KBM-7 (cell line): ENCODE data around the gene HNRNPK.
"Not testable (repeated sequence)": the region's sequence is repeated elsewhere in the genome, so short reads cannot be mapped to it uniquely, and the experiment has no call there.

Experiments
- DNase-seq: peaks from one replicate; pipeline ENCODE4 v3.0.0-alpha.2; 2015
- in situ Hi-C: fragments of 300-500 bp; cut with MboI; formaldehyde crosslinking; loops from 2 replicates; pipeline ENCODE4 v1.14.3; 2020; ENCODE audit warnings: low sequenced_read_pairs, low pct_unique_long_range_greater_than_20kb, mixed read lengths

The HNRNPK gene

DNA sequence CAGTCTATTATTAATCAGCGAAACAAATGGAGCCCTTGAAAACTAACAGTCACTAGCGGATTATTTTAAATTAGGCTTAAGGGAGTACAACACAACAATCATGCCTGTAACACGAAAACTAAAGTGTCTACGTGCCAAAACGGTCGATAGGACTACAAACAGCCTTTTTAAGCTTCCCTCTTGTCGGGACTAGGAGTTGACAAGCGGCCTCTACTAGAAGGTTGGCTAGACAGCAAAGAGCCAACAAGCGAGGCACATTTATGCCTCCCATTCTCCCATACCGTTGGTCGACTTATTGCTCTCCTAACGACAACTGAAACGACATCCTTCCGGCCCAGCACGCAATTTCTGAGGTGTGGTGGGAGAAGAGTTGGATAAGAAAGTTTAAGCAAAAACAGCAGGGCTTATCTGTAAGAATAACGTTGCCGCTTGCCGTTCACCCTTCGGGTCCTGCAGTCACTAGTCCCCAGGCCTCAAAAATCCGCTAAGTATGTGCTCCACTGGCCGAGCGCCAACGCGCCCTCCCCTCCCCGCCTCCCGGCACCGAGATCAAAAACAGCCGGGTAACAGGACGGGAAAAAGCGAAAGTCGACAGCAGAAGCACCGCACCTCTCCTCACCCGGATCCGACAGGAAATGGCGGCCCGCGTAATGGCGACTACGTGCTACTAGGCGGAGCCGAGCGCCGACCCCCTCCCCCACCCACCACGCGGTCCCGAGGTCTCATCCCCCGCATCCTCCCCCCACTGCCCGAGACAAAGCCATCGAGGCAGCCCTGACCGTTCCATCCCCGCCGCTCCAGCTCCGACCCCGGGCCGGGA, 813 bp downstream of the HNRNPK start:
- in situ Hi-C loops, result no loop called here
- peak; percentile 72 for DNase-seq

DNA sequence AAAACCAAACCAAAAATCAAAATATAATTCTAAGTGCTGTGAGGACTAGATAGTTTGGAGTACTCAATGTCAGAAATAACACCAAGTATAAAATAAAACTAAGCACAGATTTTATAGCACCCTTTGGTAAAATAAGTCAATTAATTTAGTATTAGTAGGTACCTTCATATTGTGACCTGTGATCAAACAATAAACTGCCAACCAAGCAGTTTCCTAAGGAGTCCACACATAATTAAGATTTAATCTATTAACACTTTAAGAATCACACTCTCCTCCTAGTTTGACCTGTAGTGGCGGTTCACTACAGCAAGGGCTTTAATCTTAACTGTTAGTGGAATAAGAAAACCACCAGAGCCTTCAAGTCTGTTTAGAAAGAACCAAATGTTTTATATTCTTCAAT, 2.8 kb downstream of the HNRNPK start:
- in situ Hi-C loops, result no loop called here
- no peak for DNase-seq

DNA sequence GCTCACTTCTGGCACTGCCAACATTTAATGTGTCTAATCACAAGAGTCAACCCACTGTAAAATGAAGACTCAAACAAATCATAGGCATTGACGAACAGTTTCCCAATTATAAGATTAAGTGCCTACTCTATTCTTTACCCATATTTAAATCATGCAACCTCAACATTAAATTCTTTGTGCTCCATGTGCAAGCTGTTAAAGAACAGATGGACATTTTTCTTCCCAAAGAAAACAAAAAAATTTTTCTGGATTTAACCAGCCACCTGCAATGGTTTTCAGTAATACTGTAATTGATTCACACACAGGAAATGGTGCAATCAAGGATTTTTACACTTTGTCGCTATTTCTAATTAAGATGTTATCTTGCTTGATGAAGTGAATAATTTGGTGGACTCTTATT, 3.6 kb downstream of the HNRNPK start:
- no peak for DNase-seq
- in situ Hi-C loops, result no loop called here

DNA sequence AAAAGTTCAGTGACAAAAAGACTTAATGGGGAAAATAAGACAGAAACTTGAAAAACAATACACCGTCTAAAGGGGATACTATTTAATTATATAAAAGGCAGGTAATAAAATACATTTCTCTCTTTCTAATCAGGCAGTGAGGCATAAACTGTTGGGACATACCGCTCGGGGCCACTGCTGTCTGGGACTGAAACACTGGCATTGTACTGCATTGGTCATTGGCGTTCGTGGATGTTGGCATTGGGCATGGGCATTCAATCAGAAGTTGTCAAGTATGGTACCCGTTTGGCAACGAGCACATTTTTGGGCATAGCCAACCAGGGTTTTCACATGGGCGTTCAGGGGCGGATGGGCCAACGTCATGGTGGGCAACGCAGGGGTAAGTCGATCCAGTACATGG, 4.7 kb downstream of the HNRNPK start:
- no peak for DNase-seq
- in situ Hi-C loops, result no loop called here

DNA sequence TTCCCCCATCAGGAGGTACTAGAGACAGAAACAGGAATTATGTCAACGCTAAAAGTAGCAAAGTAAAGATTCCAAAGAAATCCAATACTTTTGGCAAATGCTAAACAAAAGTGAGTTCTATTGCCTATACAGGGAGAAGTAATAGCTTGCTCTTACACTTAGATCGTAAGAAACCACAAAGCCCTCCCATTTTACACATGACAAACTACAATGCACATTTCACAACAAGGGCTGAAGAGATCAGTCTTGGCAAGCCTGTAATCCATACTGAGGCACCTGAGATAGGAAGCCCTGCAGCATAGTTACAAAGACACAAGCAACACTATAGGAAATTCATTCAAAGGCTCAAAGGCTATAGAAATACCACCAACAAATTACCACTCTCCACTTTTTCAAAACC, 7.7 kb downstream of the HNRNPK start:
- DNase-seq, result peak; percentile 39
- in situ Hi-C loops, result no loop called here

DNA sequence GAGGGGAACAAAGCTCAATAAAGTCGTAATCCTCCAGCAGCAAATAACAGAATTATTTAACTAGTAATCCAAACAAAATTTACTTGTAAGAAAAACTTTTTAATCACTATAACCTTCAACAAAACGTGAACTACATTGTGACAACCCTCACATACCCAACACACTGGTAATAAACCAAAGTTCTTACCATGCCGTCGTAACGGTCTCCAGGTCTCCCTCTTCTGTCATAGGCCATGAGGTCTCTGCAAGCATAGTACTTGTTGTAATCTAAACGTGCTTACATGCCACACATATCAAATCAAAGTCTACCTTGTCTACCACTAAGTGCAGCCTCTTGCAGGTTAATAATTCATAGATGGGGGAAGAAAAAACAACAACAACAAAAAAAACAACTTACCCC, 8.5 kb downstream of the HNRNPK start:
- DNase-seq, result no peak
- in situ Hi-C loops, result no loop called here

DNA sequence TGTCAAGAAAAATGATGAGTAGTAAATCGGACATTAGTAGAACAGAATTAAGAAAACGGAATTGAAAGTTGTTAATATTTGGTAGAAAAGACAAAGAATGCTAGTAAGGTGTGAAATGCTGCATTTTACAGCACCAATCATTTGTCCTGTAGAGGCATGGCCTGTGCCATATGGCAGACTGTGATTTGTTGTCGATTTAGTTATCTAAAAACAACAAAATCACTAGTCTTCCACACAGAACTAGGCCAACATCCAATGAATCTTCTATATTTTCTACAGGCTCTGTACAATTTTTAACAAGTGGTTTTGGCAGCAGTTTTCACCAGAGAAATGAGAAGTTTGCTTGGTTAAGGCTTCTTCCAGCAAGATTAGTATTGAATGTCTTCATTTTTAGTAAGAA, 10.4 kb downstream of the HNRNPK start:
- in situ Hi-C loops, result no loop called here

DNA sequence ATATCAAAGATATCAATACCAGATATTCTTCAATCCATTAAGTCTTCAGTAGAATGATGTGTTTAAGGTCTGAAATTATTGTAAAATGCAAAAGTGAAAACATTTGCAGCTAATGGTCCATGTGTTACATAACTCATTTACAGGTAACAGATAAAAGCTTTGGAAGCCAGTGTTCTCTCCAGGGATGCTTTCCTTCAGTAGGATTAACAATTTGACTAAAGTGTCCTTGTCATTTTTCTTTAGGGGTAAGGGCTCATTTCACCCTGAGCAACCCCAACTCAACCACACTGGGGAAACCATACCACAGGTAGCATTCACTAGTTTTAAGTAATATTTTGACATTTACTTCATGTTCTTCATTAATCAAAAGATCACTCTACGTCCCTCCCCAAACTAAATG, 12.9 kb downstream of the HNRNPK start:
- in situ Hi-C loops, result no loop called here
- DNase-seq, result no peak

More for the DNA sequence above, 10.4 kb downstream of the HNRNPK start:
- DNase-seq, result no peak

DNA sequence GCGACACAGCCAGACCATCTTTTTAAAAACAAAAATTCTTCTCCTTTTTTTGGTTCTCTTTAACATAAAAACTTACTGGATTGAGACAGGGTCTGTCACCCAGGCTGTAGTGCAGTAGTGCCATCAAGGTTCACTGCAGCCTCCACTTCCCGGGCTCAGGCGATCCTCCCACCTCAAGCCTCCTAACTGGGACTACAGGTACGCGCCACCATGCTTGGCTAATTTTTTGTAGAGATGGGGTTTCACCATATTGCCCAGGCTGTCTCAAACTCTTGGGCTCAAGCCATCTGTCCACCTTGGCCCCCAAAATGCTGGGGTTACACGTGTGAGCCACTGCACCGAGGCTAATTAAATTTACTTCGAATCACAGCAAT, 13.8 kb downstream of the HNRNPK start:
- in situ Hi-C loops, result no loop called here
- DNase-seq, result no peak

DNA sequence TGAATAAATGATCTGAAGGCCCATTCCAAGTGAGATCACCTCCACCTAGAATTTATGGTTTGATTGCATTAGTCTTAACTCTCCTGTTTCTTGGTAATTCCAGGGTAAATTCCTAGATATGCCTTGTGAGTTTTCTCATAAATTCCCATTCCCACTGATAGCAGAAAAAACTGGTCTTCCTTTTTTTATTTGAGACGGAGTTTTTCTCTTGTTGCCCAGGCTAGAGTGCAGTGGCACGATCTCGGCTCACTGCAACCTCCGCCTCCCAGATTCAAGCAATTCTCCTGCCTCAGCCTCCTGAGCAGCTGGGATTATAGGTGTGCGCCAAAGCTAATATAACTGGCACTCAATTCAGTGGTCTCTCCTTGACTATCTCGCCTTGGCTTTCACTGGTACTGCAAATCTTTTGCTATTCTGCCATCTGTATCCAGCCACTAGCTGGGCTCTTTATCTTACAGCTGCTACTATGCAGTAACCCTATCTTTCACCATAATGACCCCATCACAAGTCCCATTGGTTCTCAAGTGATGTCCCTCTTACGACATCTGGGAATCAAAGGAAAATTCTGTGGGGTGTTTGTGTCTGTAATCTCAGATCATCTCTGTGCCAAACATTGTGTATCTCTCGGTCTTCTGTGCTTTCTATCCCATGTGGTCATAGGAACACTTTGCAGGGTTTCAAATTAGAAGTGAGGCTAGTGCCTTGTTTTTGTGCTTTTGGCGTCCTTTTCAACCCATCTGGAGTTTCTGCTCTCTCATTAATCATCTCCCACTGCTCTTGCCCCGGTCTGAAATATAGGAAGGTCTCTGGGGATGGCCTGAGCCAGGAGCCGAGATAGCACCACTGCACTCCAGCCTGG, 14.4 kb downstream of the HNRNPK start:
- peak; percentile 49 for DNase-seq
- in situ Hi-C loops, result no loop called here

DNA sequence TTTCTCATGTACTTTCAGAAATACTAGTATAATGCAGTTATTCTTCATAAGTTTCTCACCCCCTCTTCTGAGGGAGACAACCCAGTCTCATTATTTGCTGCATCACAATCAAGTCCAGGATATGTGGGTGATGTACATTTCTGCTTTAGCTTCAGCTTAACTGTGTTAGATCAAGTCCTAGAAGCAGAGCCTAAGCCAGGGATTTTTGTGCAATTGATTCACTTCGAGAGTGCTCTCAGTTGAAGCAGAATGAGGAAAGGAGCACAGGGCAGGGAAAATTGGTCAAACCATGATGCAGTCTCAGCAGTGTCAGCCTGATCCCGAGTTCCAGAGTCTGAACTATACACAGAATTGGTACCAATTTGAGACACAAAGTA, 15.1 kb downstream of the HNRNPK start:
- DNase-seq, result peak; percentile 39
- in situ Hi-C loops, result no loop called here

DNA sequence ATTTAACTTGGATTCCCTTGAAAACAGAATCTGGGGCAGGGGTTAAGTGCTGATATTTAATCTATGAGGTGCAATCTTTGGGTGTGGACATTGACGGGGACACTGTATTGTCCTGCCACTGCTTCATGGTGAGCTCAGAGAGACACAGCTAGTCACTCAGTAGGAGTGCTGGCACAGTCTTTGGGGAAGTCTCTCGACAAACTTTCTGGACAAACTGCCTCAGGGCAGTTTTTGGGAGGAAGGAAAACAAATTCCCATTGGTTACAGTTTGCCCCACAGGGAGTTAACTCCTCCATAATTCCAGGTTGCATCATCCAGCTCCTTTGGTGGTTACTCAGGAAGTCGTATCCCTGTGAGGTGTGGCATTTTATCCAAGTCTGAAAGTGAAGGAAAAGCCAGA, 17.9 kb downstream of the HNRNPK start:
- in situ Hi-C loops, result no loop called here
- no peak for DNase-seq

DNA sequence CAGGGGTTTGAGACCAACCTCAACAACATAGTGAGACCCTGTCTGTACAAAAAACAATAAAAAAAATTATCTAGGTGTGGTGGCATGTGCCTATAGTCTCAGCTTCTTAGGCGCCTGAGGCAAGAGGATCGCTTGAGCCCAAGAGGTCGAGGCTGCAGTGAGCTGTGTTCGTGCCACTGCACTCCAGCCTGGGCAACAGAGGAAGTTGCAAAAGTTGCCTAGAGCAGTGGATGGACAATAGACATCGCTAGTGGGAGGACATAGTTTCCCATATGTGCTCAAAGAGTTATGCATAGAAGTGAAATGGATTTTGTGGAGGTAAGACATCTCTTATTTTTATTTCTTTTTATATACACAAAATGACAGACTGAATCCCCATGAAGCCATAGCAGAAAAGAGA, 19.0 kb downstream of the HNRNPK start:
- in situ Hi-C loops, result no loop called here
- DNase-seq, result no peak

DNA sequence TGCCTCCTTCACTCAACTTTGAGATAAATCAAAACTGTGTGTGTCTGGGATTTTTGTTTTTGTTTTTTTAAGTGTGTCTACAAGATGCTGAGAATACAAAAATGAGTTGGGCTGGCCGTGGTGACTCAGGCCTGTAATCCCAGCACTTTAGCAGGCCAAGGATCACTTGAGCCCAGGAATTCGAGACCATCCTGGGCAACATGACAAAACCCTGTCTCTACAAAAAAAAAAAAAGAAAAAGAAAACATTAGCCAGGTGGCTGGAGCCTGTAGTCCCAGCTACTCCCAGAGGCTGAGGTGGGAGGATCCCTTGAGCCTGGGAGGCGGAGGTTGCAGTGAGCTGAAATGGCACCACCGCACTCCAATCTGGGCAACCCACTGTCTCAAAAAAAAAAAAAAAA, 21.0 kb downstream of the HNRNPK start:
- in situ Hi-C loops, result no loop called here
- DNase-seq, result no peak

DNA sequence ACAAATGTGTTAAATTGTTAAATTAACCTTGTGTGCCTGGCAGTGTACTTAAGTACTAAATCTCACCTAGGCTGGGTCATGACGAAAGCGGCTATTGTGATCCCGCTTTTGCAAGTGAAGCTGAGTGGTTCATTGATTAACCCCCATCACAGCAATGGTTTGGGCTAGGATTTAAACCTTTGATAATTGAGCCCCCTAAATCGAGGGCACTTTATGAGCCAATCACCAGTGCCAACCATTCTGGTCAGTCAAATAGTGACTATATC, 22.8 kb downstream of the HNRNPK start:
- in situ Hi-C loops, result no loop called here

DNA sequence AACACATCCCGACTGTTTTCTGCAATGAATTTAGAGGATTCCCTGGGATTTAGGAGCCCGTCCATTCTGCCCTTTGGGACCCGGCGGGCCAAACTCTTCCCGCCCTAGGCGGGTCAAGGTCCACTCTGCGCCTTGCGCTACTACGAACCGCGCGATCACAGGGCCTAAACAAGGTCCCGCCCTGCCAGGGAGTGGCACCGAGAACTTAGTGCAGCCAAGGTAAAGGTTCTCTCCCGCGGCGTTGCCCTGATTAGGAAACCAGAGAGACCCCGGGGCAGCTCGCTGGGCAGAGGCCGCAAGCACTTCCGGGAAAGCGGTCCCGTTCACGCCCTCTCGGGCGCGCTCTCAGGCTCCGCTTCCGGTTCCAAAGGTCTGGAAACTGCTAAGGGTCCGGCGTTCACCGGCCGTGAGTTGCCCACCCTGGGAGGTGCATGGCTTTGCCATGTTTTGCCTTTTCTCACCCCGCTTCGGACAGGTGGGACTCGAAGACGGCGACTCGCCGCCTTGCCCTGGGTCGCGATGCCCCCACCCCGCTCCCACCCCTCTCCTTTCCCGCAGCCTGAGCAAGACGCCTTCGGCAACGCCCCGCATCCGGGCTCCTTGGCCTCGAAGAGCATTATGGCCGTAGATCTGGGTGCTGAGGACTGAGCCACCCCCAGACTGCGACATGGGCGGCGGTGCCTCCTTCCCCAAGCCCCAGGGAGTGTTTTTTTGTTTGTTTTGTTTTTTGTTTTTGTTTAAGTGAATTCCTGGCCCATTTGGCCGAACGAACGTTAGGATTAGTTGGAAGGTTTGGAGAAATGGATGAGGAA, 23.4 kb downstream of the HNRNPK start:
- in situ Hi-C loops, result no loop called here
- DNase-seq, result no peak

More for the DNA sequence above, 22.8 kb downstream of the HNRNPK start:
- DNase-seq, result no peak

DNA sequence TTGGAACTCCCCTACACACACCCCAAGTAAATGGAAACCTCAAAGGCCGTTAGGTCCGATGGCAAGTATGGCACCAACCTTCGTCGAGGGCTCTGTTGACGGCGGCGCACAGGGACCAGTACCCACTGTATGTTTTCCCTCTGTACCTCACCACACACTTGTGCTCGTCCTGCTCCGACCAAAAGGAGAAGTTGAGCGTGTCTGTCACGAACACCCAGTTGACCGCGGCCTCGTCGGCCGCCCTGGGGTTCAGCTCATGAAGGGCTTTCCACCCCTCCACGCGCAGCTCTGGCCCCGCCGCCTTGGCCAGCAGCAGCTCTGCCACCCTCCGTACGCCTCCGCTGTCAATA, 24.0 kb downstream of the HNRNPK start:
- in situ Hi-C loops, result no loop called here
- peak; percentile 64 for DNase-seq

DNA sequence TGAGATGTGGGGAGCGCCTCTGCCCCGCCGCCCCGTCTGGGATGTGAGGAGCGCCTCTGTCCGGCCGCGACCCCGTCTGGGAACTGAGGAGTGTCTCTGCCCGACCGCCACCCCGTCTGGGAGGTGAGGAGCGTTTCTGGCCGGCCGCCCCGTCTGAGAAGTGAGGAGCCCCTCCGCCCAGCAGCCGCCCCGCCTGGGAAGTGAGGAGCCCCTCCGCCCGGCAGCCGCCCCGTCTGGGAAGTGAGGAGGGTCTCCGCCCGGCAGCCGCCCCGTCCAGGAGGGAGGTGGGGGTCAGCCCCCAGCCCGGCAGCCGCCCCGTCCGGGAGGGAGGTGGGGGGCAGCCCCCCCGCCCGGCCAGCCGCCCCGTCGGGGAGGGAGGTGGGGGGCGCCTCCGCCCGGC, 31.9 kb downstream of the HNRNPK start:
- DNase-seq, result not testable (repeated sequence)
- in situ Hi-C loops, result loop anchor here (25.0 kb wide), 1 partner anchor 314 kb away; no protein-coding TSS in a partner anchor

DNA sequence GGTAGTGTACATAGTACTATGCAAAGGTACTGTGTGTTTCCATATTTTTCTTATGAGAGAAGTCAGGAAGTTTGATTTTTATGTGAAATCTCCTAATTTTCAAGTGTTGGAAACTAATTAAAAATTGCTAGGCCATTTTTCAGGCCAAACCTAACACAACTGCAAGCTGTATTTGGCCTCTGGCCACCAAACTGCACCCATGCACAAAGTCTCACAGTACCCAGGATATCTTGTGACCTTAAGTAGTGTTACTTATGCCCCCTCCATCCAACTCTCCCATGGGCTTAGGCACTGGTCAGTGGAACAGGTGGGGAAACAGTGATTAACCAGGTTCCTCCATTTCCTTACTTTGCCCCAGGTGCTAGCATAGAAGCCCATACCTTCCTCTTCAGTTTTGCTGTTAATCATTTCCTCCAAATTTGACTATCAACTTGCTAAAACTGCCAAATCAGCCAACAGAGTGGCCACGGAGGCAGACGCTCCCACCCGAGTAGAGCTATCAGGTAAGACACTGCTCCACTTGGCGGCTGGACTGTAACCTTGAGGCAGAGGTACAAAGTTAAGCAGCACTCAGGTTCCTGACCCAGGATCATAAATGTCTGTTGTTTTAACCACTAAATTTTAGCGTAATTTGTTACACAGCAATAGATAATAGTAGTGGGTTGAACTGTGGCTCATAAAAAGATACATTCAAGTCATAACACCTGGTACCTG, 39.3 kb downstream of the HNRNPK start:
- DNase-seq, result no peak
- in situ Hi-C loops, result loop anchor here (25.0 kb wide), 1 partner anchor 322 kb away; no protein-coding TSS in a partner anchor
